HCT116 (cell line): ENCODE results near the gene WDR74. TPM values are rescaled to one million over a fixed set of nuclear protein-coding genes. Genes with fewer than 3 reads are reported as not detected.
"Not testable (repeated sequence)": the region's sequence is repeated elsewhere in the genome, so short reads cannot be mapped to it uniquely, and the experiment has no call there.

ENCODE experiments used
- ATAC-seq: fragments of 200-7000 bp; cut with Tn5 transposase; 2 replicates; pipeline ENCODE4 v1.9.1; 2020; ENCODE audit warnings: mild to moderate bottlenecking, moderate library complexity
- BruUV-seq: library from RNA; stranded (reverse); fragments of 400-500 nt; replicated peaks from 2 replicates; lab custom pipeline; 2021; lab: Mats Ljungman, UMichigan
- CTCF ChIA-PET: fragments of 300-600 bp; sonication (Branson Sonifier 250); formaldehyde crosslinking; loops from one replicate; lab custom pipeline; 2021; ENCODE audit warnings: antibody characterized with exemption; lab: Charles Lee
- POLR2A ChIA-PET: fragments of 300-600, 350-600 bp; sonication (Branson Sonifier 250); formaldehyde crosslinking; loops from one replicate; lab custom pipeline; 2021; ENCODE audit warnings: antibody characterized with exemption; lab: Charles Lee
- RAD21 ChIA-PET, 2 experiments: fragments of 300-600 bp; sonication (Branson Sonifier 250); formaldehyde crosslinking; loops; one replicate each; lab custom pipeline; 2023; ENCODE audit warnings: low total read pairs in 2 of 2; ENCODE audit not compliant: uncharacterized antibody in 2 of 2, unreplicated experiment in 2 of 2, low non-redundant PET in 1 of 2; lab: Charles Lee
- DNase-seq: peaks from one replicate; pipeline ENCODE4 v3.0.0-alpha.2; 2010; ENCODE audit warnings: low read depth, low spot score
- H2AFZ ChIP-seq: fragments of 200-600 bp; shearing (Covaris generic), sonication (generic); 2 replicates; pipeline ENCODE4 v1.6.1; 2017; ENCODE audit warnings: low read depth, mixed run types, mixed read lengths, antibody characterized with exemption, low read length; ENCODE audit not compliant: poor library complexity, severe bottlenecking
- H3K27ac ChIP-seq: 2 replicates; pipeline ENCODE4 v1.5.1; 2012; ENCODE audit warnings: low read depth, low read length
- H3K27me3 ChIP-seq: fragments of 200-600 bp; sonication (generic); 2 replicates; pipeline ENCODE4 v1.6.1; 2016; ENCODE audit warnings: mixed run types, low read length, mixed read lengths; ENCODE audit not compliant: insufficient read depth
- H3K36me3 ChIP-seq, 2 experiments: fragments of 200-500 bp in 1 of 2; fragments of 200-600 bp in 1 of 2; sonication (Bioruptor generic) in 1 of 2; sonication (generic) in 1 of 2; 2 replicates each; pipeline versions ENCODE4 v1.5.1 to v1.6.1; 2014 to 2016; ENCODE audit warnings: low read length in 2 of 2, inconsistent platforms in 1 of 2, mixed read lengths in 1 of 2, mixed run types in 1 of 2; ENCODE audit not compliant: insufficient read depth in 2 of 2, control insufficient read depth in 1 of 2
- H3K4me1 ChIP-seq, 2 experiments: fragments of 200-600 bp in 1 of 2; sonication (generic) in 1 of 2; 2 replicates each; pipeline versions ENCODE4 v1.5.1 to v1.6.1; 2012 to 2017; ENCODE audit warnings: low read length in 2 of 2, inconsistent platforms in 1 of 2, mild to moderate bottlenecking in 1 of 2, mixed read lengths in 1 of 2, mixed run types in 1 of 2, moderate library complexity in 1 of 2; ENCODE audit not compliant: insufficient read depth in 2 of 2, control insufficient read depth in 1 of 2
- H3K4me2 ChIP-seq: fragments of 200-600 bp; sonication (generic); 2 replicates; pipeline ENCODE4 v1.6.1; 2017; ENCODE audit warnings: mixed run types, low read length, mixed read lengths
- H3K4me3 ChIP-seq, 2 experiments: fragments of 200-600 bp in 1 of 2; sonication (generic) in 1 of 2; replicated peaks in 1 of 2; 2 replicates each; pipeline ENCODE4 v1.5.1; 2011 to 2016; ENCODE audit warnings: low read length in 2 of 2, control low read depth in 1 of 2, low read depth in 1 of 2, mild to moderate bottlenecking in 1 of 2, mixed read lengths in 1 of 2, mixed run types in 1 of 2
- H3K79me2 ChIP-seq: fragments of 200-600 bp; sonication (generic); 2 replicates; pipeline ENCODE4 v1.6.1; 2017; ENCODE audit warnings: mild to moderate bottlenecking, mixed run types, low read length, moderate library complexity, mixed read lengths; ENCODE audit not compliant: insufficient read depth
- H3K9ac ChIP-seq: fragments of 200-600 bp; sonication (generic); 2 replicates; pipeline ENCODE4 v1.6.1; 2016; ENCODE audit warnings: low read length, mixed read lengths
- H3K9me2 ChIP-seq: fragments of 200-600 bp; sonication (generic), shearing (Covaris generic); 2 replicates; pipeline ENCODE4 v1.6.1; 2017; ENCODE audit warnings: mixed run types, mild to moderate bottlenecking, moderate library complexity; ENCODE audit not compliant: insufficient read depth
- H3K9me3 ChIP-seq, 2 experiments: fragments of 200-500 bp in 1 of 2; fragments of 200-600 bp in 1 of 2; sonication (Bioruptor generic) in 1 of 2; sonication (generic) in 1 of 2; 2 replicates each; pipeline ENCODE4 v1.6.1; 2014 to 2017; ENCODE audit warnings: low read length in 2 of 2, mixed read lengths in 2 of 2, inconsistent platforms in 1 of 2, low read depth in 1 of 2, mild to moderate bottlenecking in 1 of 2, mixed run types in 1 of 2, moderate library complexity in 1 of 2; ENCODE audit not compliant: control insufficient read depth in 1 of 2, insufficient read depth in 1 of 2
- H4K20me1 ChIP-seq: fragments of 200-600 bp; sonication (generic), shearing (Covaris generic); 2 replicates; pipeline ENCODE4 v1.6.1; 2017; ENCODE audit warnings: mixed run types, mild to moderate bottlenecking, moderate library complexity; ENCODE audit not compliant: insufficient read depth
- FOSL1 ChIP-seq: IDR thresholded peaks from 2 replicates; pipeline ENCODE4 v1.6.1; 2012; ENCODE audit warnings: low read depth
- POLR2AphosphoS5 ChIP-seq: IDR thresholded peaks from 2 replicates; pipeline ENCODE4 v1.6.1; 2011; ENCODE audit warnings: mild to moderate bottlenecking, low read depth, low read length, moderate library complexity
- SRF ChIP-seq: IDR thresholded peaks from 2 replicates; pipeline ENCODE4 v1.6.1; 2012; ENCODE audit warnings: low read depth
- TCF7L2 ChIP-seq: IDR thresholded peaks from 2 replicates; pipeline ENCODE4 v1.7.0; 2011; ENCODE audit warnings: borderline replicate concordance, inconsistent platforms; ENCODE audit not compliant: insufficient read depth, insufficient read length; ENCODE audit errors: extremely low read depth
- ZBTB33 ChIP-seq: IDR thresholded peaks from 2 replicates; pipeline ENCODE4 v1.6.1; 2011; ENCODE audit warnings: mild to moderate bottlenecking, low read length, moderate library complexity; ENCODE audit not compliant: insufficient replicate concordance; ENCODE audit errors: extremely low read depth
- intact Hi-C: fragments of 100-400 bp; cut with micrococcal nuclease; formaldehyde crosslinking; loops from 2 replicates; pipeline ENCODE4 v1.10.0; 2022
- total RNA-seq: library from RNA; stranded (reverse); gene quantifications from one replicate; pipeline ENCODE4 v1.2.1, GENCODE V29; 2021; ENCODE audit not compliant: unreplicated experiment

Gene WDR74
- total RNA-seq, 1 experiment from 2014 or later, result 111 TPM

GRCh38 chr11:62861564-62862192, 22.3 kb upstream of the WDR74 start:
- DNase-seq, H4K20me1 ChIP-seq, H3K9ac ChIP-seq, H3K4me3 ChIP-seq, H3K27me3 ChIP-seq, BruUV-seq, H3K9me2 ChIP-seq, ATAC-seq, H2AFZ ChIP-seq, H3K9me3 ChIP-seq: not testable (repeated sequence)
- POLR2A ChIA-PET, result interaction anchor here (0.7 to 4.9 kb wide), 7 partner anchors 8 to 197 kb away, joined by 3 to 49 read pairs (median 5); partner anchors contain the start of genes C11orf98, STX5, TEX54 and WDR74
- RAD21 ChIA-PET, result interaction anchor here (0.7 kb wide), 2 partner anchors 106 to 166 kb away, joined by 4 to 5 read pairs; no protein-coding TSS in a partner anchor
- H3K4me2 ChIP-seq, result peak overlapping the region; percentile 42
- CTCF ChIA-PET, result interaction anchor here (0.7 to 1.6 kb wide), 5 partner anchors 11 to 134 kb away, joined by 3 to 8 read pairs (median 5); partner anchors contain the start of genes HNRNPUL2 and TTC9C
- peaks cover 0 to 21% of the 10 kb centered on the region in 2 experiments; a peak in 3 of 4 replicates for H3K36me3 ChIP-seq
- peaks cover 98% of the 10 kb centered on the region for H3K79me2 ChIP-seq
- H3K4me1 ChIP-seq, result peaks cover 25 to 34% of the 10 kb centered on the region in 2 experiments
- intact Hi-C loops, result loop anchor here (1.0 to 2.0 kb wide), 2 partner anchors 75 to 129 kb away; no protein-coding TSS in a partner anchor
- H3K27ac ChIP-seq, result peak overlapping the region; percentile 44

GRCh38 chr11:62860835-62861563, 21.6 kb upstream of the WDR74 start:
- Histone ChIP-seq H3K9ac (no peak overlapping the region), H3K4me3 (no peak overlapping the region), H3K9me3 (no peaks in the 10 kb centered on the region), H3K27me3 (no peaks in the 10 kb centered on the region), H2AFZ (no peak overlapping the region), H3K36me3 (peaks cover 0 to 19% of the 10 kb centered on the region in 2 experiments; a peak in 2 of 4 replicates), H3K4me1 (peaks cover 25 to 38% of the 10 kb centered on the region in 2 experiments), H4K20me1 (peaks cover 5% of the 10 kb centered on the region; the same call in 1 of the 2 replicates), H3K9me2 (no peaks in the 10 kb centered on the region), H3K79me2 (peaks cover 98% of the 10 kb centered on the region), H3K27ac (peak overlapping the region; percentile 44; the same call in 1 of the 2 replicates), H3K4me2 (no peak overlapping the region)
- intact Hi-C loops, result no loop called here
- TF ChIP-seq TCF7L2 (no peak), POLR2AphosphoS5 (no peak), SRF (no peak), FOSL1 (no peak), ZBTB33 (no peak)
- BruUV-seq, result no TSS peak
- ChIA-PET POLR2A (interaction anchor here (0.8 to 4.9 kb wide), 6 partner anchors 7 to 196 kb away, joined by 3 to 49 read pairs (median 6); partner anchors contain the start of genes C11orf98, STX5, TEX54 and WDR74), RAD21 (interaction anchor here in 1 of 2 experiments (0.7 kb wide), 1 partner anchor 165 kb away, joined by 5 read pairs; no protein-coding TSS in a partner anchor), CTCF (interaction anchor here (1.2 to 1.6 kb wide), 4 partner anchors 12 to 133 kb away, joined by 4 to 8 read pairs (median 6); partner anchors contain the start of genes HNRNPUL2 and TTC9C)
- DNase-seq (no peak), ATAC-seq (no peak)

GRCh38 chr11:62859281-62859703, 19.9 kb upstream of the WDR74 start:
- H3K9ac ChIP-seq, H3K4me2 ChIP-seq, DNase-seq, H3K9me3 ChIP-seq, H3K27ac ChIP-seq, H3K27me3 ChIP-seq, H3K9me2 ChIP-seq, intact Hi-C loops, H3K4me3 ChIP-seq, RAD21 ChIA-PET, POLR2A ChIA-PET, BruUV-seq, ATAC-seq, CTCF ChIA-PET, H2AFZ ChIP-seq, H4K20me1 ChIP-seq: not testable (repeated sequence)
- H3K79me2 ChIP-seq, result peaks cover 96% of the 10 kb centered on the region
- peaks cover 26 to 45% of the 10 kb centered on the region in 2 experiments for H3K4me1 ChIP-seq
- H3K36me3 ChIP-seq, result peaks cover 9 to 29% of the 10 kb centered on the region in 2 experiments
